Measurements from ENCODE around the gene PRRC2B. TPM values are rescaled to one million over a fixed set of nuclear protein-coding genes. Genes with fewer than 3 reads are reported as not detected.

Gene PRRC2B
- total and polyA plus RNA-seq, 2 of the 8 experiments (the other 6 are each of a cell fraction or from before 2014, with no cell fraction given) = 37.3 to 249 TPM

GRCh38 chr9:131516100-131516499 lies 122.2 kb downstream of the PRRC2B start:
- POLR2A ChIA-PET (ENCODE audit: partially characterized antibody) = no interaction called here
- H4K8ac ChIP-seq (ENCODE audit: extremely low read depth, insufficient read depth, low read length) = no peak overlapping the region
- H3K79me1 ChIP-seq (ENCODE audit: low read depth, low read length) = no peaks in the 10 kb centered on the region
- H3K14ac ChIP-seq (ENCODE audit: insufficient read length) = no peak overlapping the region
- no peak overlapping the region for H3K9ac ChIP-seq (replicated peaks in 1 of 4; ENCODE audit: extremely low read depth in 1 of 4, low read depth in 3 of 4, low read length in 3 of 4)
- no peak overlapping the region for H2BK20ac ChIP-seq (ENCODE audit: low read length)
- H3K4me1 ChIP-seq (replicated peaks in 1 of 4; ENCODE audit: control insufficient read depth in 3 of 4, insufficient read depth in 4 of 4, low read length in 3 of 4) = no peaks in the 10 kb centered on the region
- no peak overlapping the region for H2BK15ac ChIP-seq (ENCODE audit: low read length)
- peaks cover 21 to 66% (median 48%) of the 10 kb centered on the region in 4 experiments for H3K36me3 ChIP-seq (ENCODE audit: control insufficient read depth in 2 of 4, insufficient read depth in 4 of 4, low read length in 3 of 4)
- H4K5ac ChIP-seq (ENCODE audit: insufficient read length, low read depth, low read length) = no peak overlapping the region
- H4K91ac ChIP-seq (replicated peaks; ENCODE audit: insufficient read length, low read length) = no peak overlapping the region
- no peak overlapping the region for H2BK120ac ChIP-seq (replicated peaks; ENCODE audit: low read depth, low read length)
- no peak overlapping the region for H2AFZ ChIP-seq (ENCODE audit: low read length)
- no peak for DNase-seq (ENCODE audit: low read depth in 1 of 2, low spot score in 2 of 2)
- peaks cover under 1% of the 10 kb centered on the region in 2 experiments for H4K20me1 ChIP-seq (replicated peaks in 1 of 2; ENCODE audit: control insufficient read depth in 1 of 2, insufficient read depth in 2 of 2, low read length in 2 of 2)
- H2BK12ac ChIP-seq (ENCODE audit: low read depth, low read length) = no peak overlapping the region
- H2AK5ac ChIP-seq (ENCODE audit: low read depth, low read length) = no peak overlapping the region
- WGBS, 2 experiments (ENCODE audit: extremely low coverage in 1 of 2, insufficient coverage in 1 of 2, insufficient read length in 1 of 2, insufficient replicate concordance in 2 of 2, low coverage in 1 of 2, low lambda C conversion rate in 2 of 2, missing lambda C conversion rate in 1 of 2) = 86% methylated on average over 14 of the region's 15 CpGs; no CpG with 5 or more reads in 1 of the 2 experiments
- no peaks in the 10 kb centered on the region for H3K23me2 ChIP-seq (ENCODE audit: low read depth, low read length)
- no peak overlapping the region for H3K4me2 ChIP-seq (ENCODE audit: insufficient read depth in 1 of 2, low read depth in 2 of 2, low read length in 2 of 2)
- no peaks in the 10 kb centered on the region for H3K27me3 ChIP-seq (replicated peaks in 1 of 4; ENCODE audit: control insufficient read depth in 3 of 4, extremely low read depth in 1 of 4, insufficient read depth in 3 of 4, low read length in 3 of 4)
- no peak overlapping the region for H2BK5ac ChIP-seq (ENCODE audit: low read depth, low read length)
- H3K56ac ChIP-seq (replicated peaks; ENCODE audit: insufficient read length, low read depth, low read length) = no peak overlapping the region
- H3K79me2 ChIP-seq (ENCODE audit: control insufficient read depth in 1 of 2, insufficient read depth in 2 of 2, low read length in 2 of 2) = no peaks in the 10 kb centered on the region
- no peak overlapping the region for H3K18ac ChIP-seq (ENCODE audit: extremely low read depth, low read length)
- H3K4ac ChIP-seq (replicated peaks; ENCODE audit: insufficient read length, low read depth, low read length) = no peak overlapping the region
- H3K23ac ChIP-seq (ENCODE audit: insufficient read length) = no peak overlapping the region
- no peak overlapping the region for H3K4me3 ChIP-seq (ENCODE audit: extremely low read depth in 1 of 4, insufficient read depth in 2 of 4, low read depth in 3 of 4, low read length in 4 of 4)
- H3K9me3 ChIP-seq (ENCODE audit: insufficient read depth in 2 of 2, low read depth in 1 of 2, low read length in 1 of 2) = peaks cover 3 to 5% of the 10 kb centered on the region in 2 experiments; a peak in 2 of 4 replicates
- H3K27ac ChIP-seq (ENCODE audit: low read depth, low read length) = no peak overlapping the region
- FAIRE-seq = no peak
- CTCF ChIA-PET (ENCODE audit: partially characterized antibody) = no interaction called here
- TF ChIP-seq HDAC6 (IDR thresholded peaks at IDR 0.05; ENCODE audit: low read depth, low read length) (no peak), USF2 (IDR thresholded peaks at IDR 0.05; ENCODE audit: low read length) (no peak), KDM4A (IDR thresholded peaks at IDR 0.05; ENCODE audit: low read depth, low read length, severe bottlenecking) (no peak), CREB1 (IDR thresholded peaks at IDR 0.05) (no peak), E2F6 (IDR thresholded peaks at IDR 0.05) (no peak), RBBP5 (IDR thresholded peaks at IDR 0.05; ENCODE audit: borderline replicate concordance, low read depth, low read length) (no peak), EGR1 (IDR thresholded peaks at IDR 0.05; ENCODE audit: borderline replicate concordance, low read depth, low read length) (no peak), BRCA1 (IDR thresholded peaks at IDR 0.05; ENCODE audit: low read depth, low read length) (no peak)

Measured in H1 (cell line).